Ovary (tissue), 9 donors: Measurements from ENCODE around the gene IGFBP3. TPM values are rescaled to one million over a fixed set of nuclear protein-coding genes. Genes with fewer than 3 reads are reported as not detected.
"Not testable (repeated sequence)": the region's sequence is repeated elsewhere in the genome, so short reads cannot be mapped to it uniquely, and the experiment has no call there.

Experiments used
- DNase-seq, 5 donors: peaks; one replicate each; pipeline ENCODE4 v3.0.0-alpha.2; 2019 to 2020
- H3K27ac ChIP-seq, 2 donors: fragments of 200-600 bp; one replicate each; pipeline versions ENCODE4 v1.5.1 to v1.8.0; 2019 to 2022
- H3K27me3 ChIP-seq: fragments of 200-600 bp; one replicate; pipeline ENCODE4 v1.8.0; 2022
- H3K36me3 ChIP-seq: fragments of 200-600 bp; sonication (generic); one replicate; pipeline ENCODE4 v1.5.1; 2019
- H3K4me1 ChIP-seq: one replicate; pipeline ENCODE4 v1.8.1; 2013; ENCODE audit warnings: mild to moderate bottlenecking, moderate library complexity; ENCODE audit not compliant: insufficient read depth
- H3K4me3 ChIP-seq: fragments of 200-600 bp; sonication (generic); one replicate; pipeline ENCODE4 v1.5.1; 2017
- H3K9me3 ChIP-seq, 2 donors: fragments of 200-600 bp in 1 of 2; sonication (generic) in 1 of 2; one replicate each; pipeline versions ENCODE4 v1.5.1 to v1.8.1; 2013 to 2019; ENCODE audit warnings: mild to moderate bottlenecking in 1 of 2, moderate library complexity in 1 of 2
- EP300 ChIP-seq: sonication (generic); formaldehyde crosslinking; IDR thresholded peaks from one replicate; pipeline ENCODE4 v1.6.1; 2017; ENCODE audit warnings: antibody characterized with exemption
- POLR2A ChIP-seq: fragments of 450-650 bp; IDR thresholded peaks from one replicate; pipeline ENCODE4 v1.6.1; 2017; ENCODE audit warnings: antibody characterized with exemption, mild to moderate bottlenecking, moderate library complexity
- WGBS, 3 donors: extraction: QIAGEN DNeasy Blood & Tissue Kit in 1 of 3; methylation state at CpG; one replicate each; pipeline versions ENCODE4 v1.1.5 to v1.1.7; 2013 to 2017; 5-methylcytosine and 5-hydroxymethylcytosine counted together
- intact Hi-C, 4 donors: fragments of 100-400 bp; cut with DNase I; formaldehyde crosslinking; loops; one replicate each; pipeline versions ENCODE4 v1.11.0 to v1.15.1; 2022 to 2023
- polyA plus RNA-seq, 2 donors: library from polyadenylated mRNA; stranded (reverse); fragments of 200-250 nt in 1 of 2; fragments of 350-450 nt in 1 of 2; fragmentation: Illumina TruSeq in 1 of 2; extraction: RNeasy Lipid Tissue Mini Kit (QIAGEN cat#74804) in 1 of 2; gene quantifications; one replicate each; pipeline ENCODE4 v1.2.3, GENCODE V29; 2013 to 2014
- total RNA-seq, 7 donors: library from RNA; depleted of rRNA in 2 of 7; stranded (reverse); fragments of >200 nt in 2 of 7; fragmentation: NEBNext Ultra II Directional in 3 of 7; extraction: Animal tissue kit (Norgen Biotek cat#: 25700) in 3 of 7; gene quantifications; one replicate each; pipeline versions ENCODE4 v1.1.0 to v1.2.4, GENCODE V29; 2016 to 2023
- TF ChIP-seq, protein P1 (sequence below), 3 donors: fragments of 450-650 bp in 2 of 3; fragments of 200-600 bp in 1 of 3; IDR thresholded peaks; one replicate each; pipeline versions ENCODE4 v1.5.1 to v1.8.0; 2016 to 2022; ENCODE audit warnings: antibody characterized with exemption in 3 of 3, mild to moderate bottlenecking in 1 of 3
- donor health status: DM: no; HTN: no; CAD: no; lungs with moderate emphysema.
- donor health status: DM: no; HTN: no; CAD: no.
- donor health status: Bipolar disorder and iron deficiency.
- donor health status: DM: yes; HTN: yes; CAD: no.
- donor health status: DM: no; HTN: no; CAD: no.
- donor health status: DM: yes; HTN: yes; CAD: no.

Gene IGFBP3
- total and polyA plus RNA-seq, 9 donors: 51.6 to 648 (median 174) TPM

DNA sequence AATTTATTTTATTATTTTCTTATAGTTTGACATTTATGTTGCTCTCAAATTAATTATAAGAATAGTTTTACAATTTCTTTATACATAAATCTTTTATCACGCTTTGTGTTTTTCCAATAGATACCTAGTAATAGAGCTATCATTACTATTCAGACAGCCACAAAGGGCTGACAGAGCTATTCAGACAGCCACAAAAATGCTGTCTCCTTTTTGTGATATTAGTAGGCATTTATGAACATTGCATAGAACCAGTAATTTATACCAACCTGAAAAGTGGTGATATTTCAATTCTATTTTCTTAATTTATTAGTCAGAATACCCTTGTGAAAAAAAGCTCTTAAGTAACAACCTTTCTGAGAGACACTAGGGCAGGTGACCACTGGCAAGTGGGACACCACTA, 34.2 kb upstream of the IGFBP3 start:
- DNase-seq: no peak
- H3K4me1 ChIP-seq: no peaks in the 10 kb centered on the region
- no peaks in the 10 kb centered on the region for H3K9me3 ChIP-seq
- TF ChIP-seq EP300: no peak
- no peaks in the 10 kb centered on the region for H3K36me3 ChIP-seq
- 92 to 98% (median 94%) methylated on average over 1 of the region's 1 CpG for WGBS, 3 donors
- H3K27ac ChIP-seq: no peak overlapping the region
- no peaks in the 10 kb centered on the region for H3K27me3 ChIP-seq
- intact Hi-C loops: no loop called here
- no peak overlapping the region for H3K4me3 ChIP-seq

DNA sequence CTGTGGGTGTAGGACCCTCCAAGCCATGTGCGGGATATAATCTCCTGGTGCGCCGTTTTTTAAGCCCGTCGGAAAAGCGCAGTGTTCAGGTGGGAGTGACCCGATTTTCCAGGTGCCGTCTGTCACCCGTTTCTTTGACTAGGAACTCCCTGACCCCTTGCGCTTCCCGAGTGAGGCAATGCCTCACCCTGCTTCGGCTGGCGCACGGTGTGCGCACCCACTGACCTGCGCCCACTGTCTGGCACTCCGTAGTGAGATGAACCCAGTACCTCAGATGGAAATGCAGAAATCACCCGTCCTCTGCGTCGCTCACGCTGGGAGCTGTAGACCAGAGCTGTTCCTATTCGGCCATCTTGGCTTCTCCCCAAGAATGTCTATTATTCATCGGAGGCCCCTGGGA, 32.0 kb upstream of the IGFBP3 start:
- H3K36me3 ChIP-seq, H3K9me3 ChIP-seq, H3K27ac ChIP-seq, H3K4me3 ChIP-seq, H3K27me3 ChIP-seq, H3K4me1 ChIP-seq, intact Hi-C loops, DNase-seq: not testable (repeated sequence)
- WGBS, 3 donors: 95 to 98% (median 96%) methylated on average over 22 to 23 of the region's 23 CpGs

DNA sequence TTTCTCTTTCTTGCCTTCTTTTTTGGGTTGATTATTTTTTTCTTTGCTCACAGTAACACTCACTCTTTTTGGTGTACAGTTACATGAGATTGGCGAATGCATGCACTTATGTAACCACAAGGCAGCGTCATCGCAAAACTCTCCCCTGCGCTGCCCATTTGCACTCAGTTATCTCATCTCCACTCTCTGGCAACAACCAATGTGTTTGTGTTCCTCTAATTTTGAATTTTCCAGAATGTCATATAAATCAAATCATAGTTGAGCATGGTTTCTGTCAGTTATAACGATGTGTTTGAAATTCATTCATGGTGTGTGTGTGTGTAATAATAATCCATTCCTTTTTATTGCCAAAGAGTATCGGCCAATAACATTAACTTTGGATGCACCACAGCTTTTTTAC, 23.0 kb upstream of the IGFBP3 start:
- no peak overlapping the region for H3K4me3 ChIP-seq
- 82 to 92% (median 91%) methylated on average over 6 of the region's 6 CpGs for WGBS, 3 donors
- no peaks in the 10 kb centered on the region for H3K36me3 ChIP-seq
- no peaks in the 10 kb centered on the region for H3K4me1 ChIP-seq
- H3K9me3 ChIP-seq: no peaks in the 10 kb centered on the region
- H3K27me3 ChIP-seq: no peaks in the 10 kb centered on the region
- intact Hi-C loops: no loop called here
- no peak overlapping the region for H3K27ac ChIP-seq
- TF ChIP-seq, protein P1, sequence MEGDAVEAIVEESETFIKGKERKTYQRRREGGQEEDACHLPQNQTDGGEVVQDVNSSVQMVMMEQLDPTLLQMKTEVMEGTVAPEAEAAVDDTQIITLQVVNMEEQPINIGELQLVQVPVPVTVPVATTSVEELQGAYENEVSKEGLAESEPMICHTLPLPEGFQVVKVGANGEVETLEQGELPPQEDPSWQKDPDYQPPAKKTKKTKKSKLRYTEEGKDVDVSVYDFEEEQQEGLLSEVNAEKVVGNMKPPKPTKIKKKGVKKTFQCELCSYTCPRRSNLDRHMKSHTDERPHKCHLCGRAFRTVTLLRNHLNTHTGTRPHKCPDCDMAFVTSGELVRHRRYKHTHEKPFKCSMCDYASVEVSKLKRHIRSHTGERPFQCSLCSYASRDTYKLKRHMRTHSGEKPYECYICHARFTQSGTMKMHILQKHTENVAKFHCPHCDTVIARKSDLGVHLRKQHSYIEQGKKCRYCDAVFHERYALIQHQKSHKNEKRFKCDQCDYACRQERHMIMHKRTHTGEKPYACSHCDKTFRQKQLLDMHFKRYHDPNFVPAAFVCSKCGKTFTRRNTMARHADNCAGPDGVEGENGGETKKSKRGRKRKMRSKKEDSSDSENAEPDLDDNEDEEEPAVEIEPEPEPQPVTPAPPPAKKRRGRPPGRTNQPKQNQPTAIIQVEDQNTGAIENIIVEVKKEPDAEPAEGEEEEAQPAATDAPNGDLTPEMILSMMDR (IDR thresholded peaks at IDR 0.05): no peak
- TF ChIP-seq EP300 (no peak), POLR2A (no peak)
- DNase-seq: no peak

DNA sequence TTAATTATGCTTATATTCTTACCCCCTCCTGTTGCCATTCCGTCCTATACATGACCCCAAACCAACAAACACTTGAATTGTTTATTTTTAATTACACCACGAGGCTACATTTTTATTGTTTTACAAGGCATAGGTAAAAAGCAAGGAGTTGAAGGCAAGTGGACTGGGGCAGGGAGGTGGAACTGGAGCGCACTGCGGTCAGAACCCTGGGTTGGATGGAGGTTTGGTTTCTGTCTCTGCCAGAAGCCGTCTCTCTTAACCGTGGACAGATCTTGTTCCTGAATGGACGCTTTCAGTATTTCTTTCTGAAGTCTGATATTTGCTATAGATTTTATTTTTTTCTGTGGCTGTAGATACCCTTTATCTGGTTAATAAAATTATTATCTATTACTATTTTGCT, 19.9 kb upstream of the IGFBP3 start:
- no peaks in the 10 kb centered on the region for H3K36me3 ChIP-seq
- no peaks in the 10 kb centered on the region for H3K9me3 ChIP-seq
- TF ChIP-seq EP300: no peak
- no peak for TF ChIP-seq POLR2A
- TF ChIP-seq, protein P1 (IDR thresholded peaks at IDR 0.05): no peak
- DNase-seq: no peak
- H3K4me1 ChIP-seq: no peaks in the 10 kb centered on the region
- no peak overlapping the region for H3K27ac ChIP-seq
- no peaks in the 10 kb centered on the region for H3K27me3 ChIP-seq
- no peak overlapping the region for H3K4me3 ChIP-seq
- 77 to 85% (median 83%) methylated on average over 7 of the region's 7 CpGs for WGBS, 3 donors
- intact Hi-C loops: no loop called here

DNA sequence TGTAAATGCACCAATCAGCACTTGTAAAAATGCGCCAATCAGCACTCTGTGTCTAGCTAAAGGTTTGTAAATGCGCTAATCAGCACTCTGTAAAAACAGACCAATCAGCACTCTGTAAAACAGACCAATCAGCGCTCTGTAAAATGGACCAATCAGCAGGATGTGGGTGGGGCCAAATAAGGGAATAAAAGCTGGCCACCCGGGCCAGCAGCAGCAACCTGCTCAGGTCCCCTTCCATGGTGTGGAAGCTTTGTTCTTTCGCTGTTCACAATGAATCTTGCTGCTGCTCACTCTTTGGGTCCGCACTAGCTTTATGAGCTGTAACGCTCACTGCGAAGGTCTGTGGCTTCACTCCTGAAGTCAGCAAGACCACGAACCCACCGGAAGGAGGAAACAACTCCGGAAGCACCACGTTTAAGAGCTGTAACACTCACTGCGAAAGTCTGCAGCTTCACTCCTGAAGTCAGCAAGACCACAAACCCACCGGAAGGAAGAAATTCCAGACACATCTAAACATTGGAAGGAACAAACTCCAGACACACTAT, 19.2 kb upstream of the IGFBP3 start:
- DNase-seq, H3K4me3 ChIP-seq, H3K27ac ChIP-seq, intact Hi-C loops, H3K36me3 ChIP-seq, H3K27me3 ChIP-seq, H3K9me3 ChIP-seq, H3K4me1 ChIP-seq: not testable (repeated sequence)
- WGBS, 3 donors: 92 to 94% (median 94%) methylated on average over 14 of the region's 14 CpGs

DNA sequence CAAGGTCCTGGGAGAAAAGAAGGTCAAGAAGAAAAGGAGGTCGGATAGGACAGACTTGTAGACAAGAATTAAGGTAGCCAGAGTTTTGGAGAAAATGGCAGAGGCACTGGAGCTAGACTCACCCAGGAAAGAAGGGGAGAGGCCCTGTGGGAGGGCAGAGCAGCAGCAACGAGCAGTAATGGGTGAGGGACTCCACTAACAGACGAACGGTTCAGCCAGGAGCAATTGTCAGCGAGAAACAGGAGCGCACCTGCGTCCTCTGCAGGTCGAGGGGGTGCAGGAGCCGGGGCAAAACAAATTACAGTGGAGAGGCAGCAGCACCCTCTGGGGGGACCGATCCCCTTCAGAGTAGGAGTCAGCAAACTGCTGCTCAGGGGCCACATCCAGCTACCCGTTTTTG, 18.5 kb upstream of the IGFBP3 start:
- intact Hi-C loops: no loop called here
- 90 to 95% (median 92%) methylated on average over 11 of the region's 11 CpGs for WGBS, 3 donors

More for the DNA sequence above, 18.5 kb upstream of the IGFBP3 start:
- Histone ChIP-seq H3K4me1 (no peaks in the 10 kb centered on the region), H3K27me3 (no peaks in the 10 kb centered on the region), H3K4me3 (no peak overlapping the region), H3K9me3 (no peaks in the 10 kb centered on the region), H3K36me3 (no peaks in the 10 kb centered on the region), H3K27ac (no peak overlapping the region)
- TF ChIP-seq POLR2A: no peak
- no peak for TF ChIP-seq EP300
- TF ChIP-seq, protein P1 (IDR thresholded peaks at IDR 0.05): no peak
- no peak for DNase-seq
